GM21723 (cell line): ENCODE results near the gene UROD.
"Not testable (repeated sequence)": the region's sequence is repeated elsewhere in the genome, so short reads cannot be mapped to it uniquely, and the experiment has no call there.

Source experiments
- ATAC-seq: cut with Tn5 transposase; IDR thresholded peaks from one replicate; pipeline ENCODE4 v1.9.1; 2021; ENCODE audit warnings: mild to moderate bottlenecking, moderate library complexity; ENCODE audit not compliant: unreplicated experiment

UROD gene

DNA sequence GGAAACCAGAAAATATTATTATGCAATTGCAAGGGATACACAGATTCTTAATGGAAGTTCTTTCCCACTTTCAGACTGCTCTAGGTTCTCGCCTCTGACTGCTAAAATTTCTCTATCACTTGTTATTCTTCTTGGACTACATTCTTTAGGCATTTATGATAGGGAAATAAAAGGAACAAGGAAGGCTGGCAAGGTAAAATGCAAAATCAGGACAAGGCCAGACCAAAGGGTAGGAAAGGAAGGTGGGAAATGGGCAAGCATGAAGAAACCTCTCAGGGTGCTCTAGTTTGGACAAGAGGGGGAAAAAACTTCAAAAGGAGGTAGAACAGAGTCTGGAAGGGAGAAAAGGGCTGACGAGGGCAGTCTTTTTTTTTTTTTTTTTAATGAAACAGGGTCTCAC, 26.2 kb downstream of the UROD start:
- no peak for ATAC-seq

DNA sequence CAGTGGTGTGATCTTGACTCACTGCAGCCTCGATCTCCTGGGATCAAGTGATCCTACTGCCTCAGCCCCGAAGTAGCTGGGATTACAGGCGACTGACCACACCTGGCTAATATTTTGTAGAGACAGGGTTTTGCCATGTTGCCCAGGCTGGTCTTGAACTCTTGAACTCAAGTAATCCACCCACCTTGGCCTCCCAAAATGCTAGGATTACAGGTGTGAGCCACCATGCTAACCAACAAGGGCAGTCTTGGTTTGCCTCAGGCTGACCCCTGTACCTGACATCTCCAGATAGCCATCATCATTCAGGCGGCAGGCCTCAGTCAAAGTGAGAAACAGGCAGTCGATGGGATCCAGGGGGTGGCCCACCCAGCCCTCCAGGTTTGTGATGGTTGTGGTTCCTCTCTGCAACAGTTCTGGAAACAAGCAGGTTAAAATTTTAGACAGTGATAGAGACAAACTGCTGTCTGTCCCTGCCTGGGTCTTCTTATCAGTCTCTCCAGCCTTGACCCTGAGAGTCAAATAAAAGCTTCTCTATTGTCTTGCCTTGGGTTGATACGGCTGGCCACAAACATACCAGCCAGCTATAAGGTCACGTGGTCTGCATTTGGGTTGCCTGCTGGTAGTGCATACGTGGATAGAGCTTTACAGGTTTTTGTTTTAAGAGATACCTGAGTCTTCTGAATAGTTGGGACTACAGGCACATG, 26.8 kb downstream of the UROD start:
- no peak for ATAC-seq

DNA sequence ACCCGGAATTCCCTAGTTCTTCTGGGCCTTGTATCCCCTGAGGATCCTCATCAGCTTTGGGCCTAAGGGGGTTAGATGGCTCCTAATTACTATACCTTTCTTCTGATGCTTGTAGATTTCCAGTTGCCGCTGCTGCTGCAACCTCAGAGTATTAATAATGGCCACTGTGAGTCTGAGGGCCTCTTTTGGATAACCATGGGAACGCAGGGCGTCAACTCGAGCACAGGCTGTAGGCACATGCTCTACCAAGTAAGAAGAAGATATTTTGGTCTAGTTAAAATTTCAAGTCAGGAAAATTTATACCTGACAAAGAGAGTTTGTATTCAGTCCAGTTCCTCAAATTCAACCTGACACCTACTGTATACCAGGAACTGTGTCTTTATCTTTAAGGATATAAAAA, 28.2 kb downstream of the UROD start:
- ATAC-seq = no peak

DNA sequence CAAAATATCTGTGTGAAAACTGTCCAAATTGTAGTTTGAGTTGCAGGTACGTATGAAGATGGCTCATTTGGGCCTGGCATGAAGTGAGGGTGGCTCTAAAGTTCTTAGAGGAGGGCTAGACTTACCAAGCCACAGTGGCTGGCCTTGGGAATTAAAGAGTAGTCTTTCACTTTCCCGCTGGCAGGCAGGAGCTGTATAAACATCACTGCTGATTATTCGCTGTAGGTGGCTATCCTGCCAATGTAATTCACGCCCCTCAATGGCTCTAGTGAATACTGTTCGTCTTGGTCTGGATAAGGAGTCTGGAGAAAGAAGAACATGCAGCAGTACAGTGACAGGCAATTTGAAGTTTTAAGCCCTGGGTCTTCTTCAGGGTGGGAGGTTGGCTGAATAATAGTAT, 31.0 kb downstream of the UROD start:
- ATAC-seq = no peak

DNA sequence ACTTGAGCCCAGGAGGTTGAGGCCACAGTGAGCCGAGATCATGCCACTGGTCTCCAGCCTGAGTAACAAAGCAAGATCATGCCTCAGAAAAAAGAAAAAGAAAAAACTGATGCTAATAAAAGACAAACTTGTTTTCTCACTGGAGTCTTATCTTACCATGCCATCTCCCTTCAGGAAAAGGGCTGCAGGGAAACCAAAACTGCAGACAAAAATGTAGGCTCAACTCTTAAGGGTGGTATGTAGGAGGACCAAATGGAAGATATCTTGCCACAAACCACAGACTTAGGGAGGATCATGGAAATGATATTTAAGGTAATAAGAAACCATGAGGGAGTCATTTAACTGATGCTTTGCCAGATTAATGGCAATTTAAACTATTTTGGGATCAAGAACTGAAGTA, 32.9 kb downstream of the UROD start:
- ATAC-seq = no peak

DNA sequence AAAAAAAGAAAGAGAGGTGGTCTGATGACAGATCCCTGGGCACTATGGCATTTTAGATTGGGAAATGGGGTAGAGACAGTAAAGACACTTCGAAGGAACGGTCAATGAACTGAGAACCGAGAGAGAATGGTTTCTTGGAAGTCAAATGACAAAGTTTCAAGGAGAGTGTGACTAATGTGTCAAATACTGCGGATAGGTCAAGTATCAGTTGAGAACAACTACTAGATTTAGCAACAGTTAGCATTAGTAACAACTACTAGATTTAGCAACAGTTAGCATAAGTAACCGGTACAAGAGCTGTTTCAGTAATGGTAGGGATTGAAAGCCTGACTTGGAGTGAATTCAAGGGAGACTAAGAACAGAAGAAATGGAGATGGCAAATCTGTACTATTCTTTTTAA, 35.0 kb downstream of the UROD start:
- no peak for ATAC-seq

DNA sequence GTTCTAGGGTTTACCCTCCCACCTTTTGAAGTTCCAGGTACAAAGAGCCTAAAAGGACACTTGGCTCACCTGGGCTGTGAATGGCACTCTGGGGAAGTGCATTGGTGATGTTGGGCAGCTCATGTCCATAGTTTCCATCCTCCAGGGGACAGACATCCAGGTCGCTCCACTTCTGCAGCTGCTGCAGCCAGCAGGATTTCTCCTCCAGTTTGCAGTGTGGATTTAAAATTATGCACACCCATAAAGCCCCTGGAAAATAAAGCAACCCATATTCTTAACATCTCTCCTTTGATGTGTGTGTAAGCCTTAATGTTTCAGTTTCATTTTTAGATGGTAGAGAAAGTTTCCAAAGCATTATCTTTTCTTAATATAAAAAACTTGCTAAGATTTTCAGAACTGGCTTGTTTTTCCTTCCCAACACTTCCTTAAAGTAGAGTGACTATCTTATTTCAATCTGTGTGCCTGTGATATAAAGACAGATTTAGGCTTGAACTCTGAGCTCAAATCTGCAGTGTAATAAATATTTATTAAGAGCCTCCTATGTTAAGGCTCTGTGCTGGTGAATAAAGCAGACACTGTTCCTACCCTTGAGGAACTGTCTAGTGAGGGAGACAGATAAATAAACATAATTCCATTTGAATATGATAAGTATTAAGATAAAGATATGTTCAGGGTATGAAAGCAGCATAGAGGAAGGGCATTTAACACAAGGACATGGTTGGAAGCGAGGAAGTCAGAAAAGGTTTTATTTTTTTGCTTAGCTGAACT, 39.1 kb downstream of the UROD start:
- ATAC-seq = no peak

DNA sequence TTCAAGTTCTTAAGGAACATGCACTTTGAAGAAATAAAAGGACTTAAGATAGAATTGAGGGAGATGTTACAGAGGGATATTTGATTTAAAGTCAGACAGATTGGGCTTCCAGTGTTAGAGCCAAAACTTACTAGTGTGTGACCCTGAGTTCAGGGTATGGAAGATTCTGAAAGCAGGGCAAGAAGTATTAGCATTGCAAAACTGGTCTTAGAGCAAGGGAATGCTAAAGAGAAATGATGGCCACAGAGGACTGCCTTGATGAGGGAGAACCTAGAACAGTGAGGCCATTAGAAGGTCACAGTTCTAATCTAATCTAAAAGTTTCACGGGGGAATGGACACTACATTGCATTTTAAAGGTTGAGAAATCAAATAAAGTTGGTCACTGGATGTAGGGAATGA, 45.5 kb downstream of the UROD start:
- ATAC-seq = no peak

DNA sequence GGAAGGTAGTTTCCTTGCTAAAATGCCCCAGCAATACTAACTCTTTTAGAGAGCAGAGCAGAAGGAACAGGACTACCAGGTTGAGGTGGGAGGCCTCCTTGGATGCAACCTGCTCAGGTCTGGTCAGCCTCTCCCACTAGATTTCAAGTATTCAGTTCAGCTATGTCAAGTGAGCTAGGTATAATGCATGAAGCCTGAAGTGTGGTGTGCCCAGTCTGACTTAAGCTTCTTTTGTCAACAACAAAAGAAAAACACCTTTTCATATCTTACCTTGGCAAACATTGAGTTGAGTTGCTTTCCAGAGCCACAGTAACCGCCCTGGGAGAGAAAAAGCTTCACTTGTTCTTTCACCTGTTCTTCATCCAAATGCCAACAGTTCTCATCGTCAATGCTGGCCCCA, 47.8 kb downstream of the UROD start:
- ATAC-seq = no peak

DNA sequence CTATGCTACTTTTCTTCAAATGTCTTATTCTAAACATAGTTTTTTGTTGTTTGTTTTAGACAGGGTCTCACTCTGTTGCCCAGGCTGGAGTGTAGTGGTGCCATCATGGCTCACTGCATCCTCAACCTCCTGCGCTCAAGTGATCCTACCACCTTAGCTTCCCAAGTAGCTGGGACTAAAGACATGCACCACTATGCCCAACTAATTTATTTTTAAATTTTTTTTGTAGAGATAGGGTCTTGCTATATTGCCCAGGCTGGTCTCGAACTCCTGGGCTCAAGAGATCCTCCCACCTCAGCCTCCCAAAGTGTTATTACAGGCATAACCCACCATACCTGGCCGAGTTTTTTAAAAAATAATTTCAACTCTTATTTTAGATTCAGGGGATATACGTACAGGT, 50.4 kb downstream of the UROD start:
- ATAC-seq = not testable (repeated sequence)

DNA sequence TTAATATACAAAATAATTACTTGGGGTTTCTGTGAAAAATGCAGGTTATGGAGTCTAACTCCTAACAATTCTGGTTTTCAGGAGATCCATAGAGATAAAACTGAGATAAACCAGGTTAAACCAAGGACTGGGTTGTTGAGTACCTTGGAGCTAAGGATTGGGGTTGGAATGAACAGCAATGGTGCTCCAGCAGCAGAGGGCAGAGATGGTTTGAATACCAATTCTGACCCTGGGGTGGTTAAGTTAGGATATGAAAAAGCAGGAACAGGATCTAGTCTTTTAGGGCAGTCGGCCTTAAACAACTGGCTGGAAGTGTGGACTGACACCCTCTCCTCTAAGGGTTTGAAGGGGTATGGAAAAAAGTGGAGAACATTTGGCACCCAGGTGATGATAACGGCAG, 53.0 kb downstream of the UROD start:
- ATAC-seq = no peak
